Liver (tissue), 3 donors: Measurements from ENCODE around the gene UGT1A5.

ENCODE experiments used
- CTCF ChIP-seq: fragments of 150-350 bp; IDR thresholded peaks from 2 replicates; pipeline ENCODE4 v1.5.1; 2017; ENCODE audit warnings: improper control_type of control experiment, low read depth, low read length; ENCODE audit not compliant: missing input control
- EGR1 ChIP-seq, 2 donors: IDR thresholded peaks; 2 replicates each; pipeline ENCODE4 v1.6.1; 2016 to 2018; ENCODE audit warnings: antibody characterized with exemption in 2 of 2, low read depth in 2 of 2
- FOXA1 ChIP-seq: IDR thresholded peaks from 2 replicates; pipeline ENCODE4 v1.6.1; 2016; ENCODE audit warnings: antibody characterized with exemption
- JUND ChIP-seq, 2 donors: IDR thresholded peaks; 2 replicates each; pipeline ENCODE4 v1.6.1; 2016; ENCODE audit warnings: antibody characterized with exemption in 2 of 2
- MAX ChIP-seq: IDR thresholded peaks from 2 replicates; pipeline ENCODE4 v1.6.1; 2016; ENCODE audit warnings: antibody characterized with exemption
- NR2F2 ChIP-seq: IDR thresholded peaks from 2 replicates; pipeline ENCODE4 v1.6.1; 2016; ENCODE audit warnings: antibody characterized with exemption
- REST ChIP-seq: IDR thresholded peaks from 2 replicates; pipeline ENCODE4 v1.6.1; 2016; ENCODE audit warnings: antibody characterized with exemption, mild to moderate bottlenecking
- RXRA ChIP-seq, 2 donors: IDR thresholded peaks; 2 replicates each; pipeline ENCODE4 v1.6.1; 2017 to 2018; ENCODE audit warnings: antibody characterized with exemption in 2 of 2, mild to moderate bottlenecking in 1 of 2
- TAF1 ChIP-seq: conservative IDR thresholded peaks from 2 replicates; pipeline ENCODE4 v1.6.1; 2016; ENCODE audit warnings: antibody characterized with exemption, mild to moderate bottlenecking
- YY1 ChIP-seq: IDR thresholded peaks from 2 replicates; pipeline ENCODE4 v1.6.1; 2016; ENCODE audit warnings: antibody characterized with exemption, mild to moderate bottlenecking
- ZBTB33 ChIP-seq: IDR thresholded peaks from 2 replicates; pipeline ENCODE4 v1.6.1; 2016; ENCODE audit warnings: antibody characterized with exemption
- donor health status: healthy.
- donor health status: healthy.

GRCh38 chr2:233817995-233818638 is 105.4 kb downstream of the UGT1A5 start:
- TF ChIP-seq CTCF, result no peak
- peak; percentile 98 to 99 for TF ChIP-seq RXRA (IDR thresholded peaks at IDR 0.05)
- TF ChIP-seq NR2F2, result no peak
- no peak for TF ChIP-seq JUND (IDR thresholded peaks at IDR 0.05)
- no peak for TF ChIP-seq YY1
- no peak for TF ChIP-seq EGR1 (IDR thresholded peaks at IDR 0.05; ENCODE audit: low read depth in 2 of 2)
- no peak for TF ChIP-seq TAF1
- TF ChIP-seq ZBTB33, result no peak
- no peak for TF ChIP-seq REST
- TF ChIP-seq MAX, result peak; percentile 46
- no peak for TF ChIP-seq FOXA1
